Choroid plexus epithelial cell (primary cell): ENCODE measurements around the gene PHAX.
A peak's percentile ranks its signal among the peaks of the same experiment; 100 is the strongest.

Experiments used
- DNase-seq: peaks from one replicate; pipeline ENCODE4 v3.0.0-alpha.2; 2010; ENCODE audit warnings: low read depth
- H3K4me3 ChIP-seq: 2 replicates; pipeline ENCODE4 v1.5.1; 2011; ENCODE audit warnings: low read depth, mild to moderate bottlenecking, control low read depth, low read length, moderate library complexity
- CTCF ChIP-seq: conservative IDR thresholded peaks from 2 replicates; pipeline ENCODE4 v1.5.1; 2011; ENCODE audit warnings: low read depth, mild to moderate bottlenecking, control low read depth, inconsistent platforms, low read length, moderate library complexity

The PHAX gene

DNA sequence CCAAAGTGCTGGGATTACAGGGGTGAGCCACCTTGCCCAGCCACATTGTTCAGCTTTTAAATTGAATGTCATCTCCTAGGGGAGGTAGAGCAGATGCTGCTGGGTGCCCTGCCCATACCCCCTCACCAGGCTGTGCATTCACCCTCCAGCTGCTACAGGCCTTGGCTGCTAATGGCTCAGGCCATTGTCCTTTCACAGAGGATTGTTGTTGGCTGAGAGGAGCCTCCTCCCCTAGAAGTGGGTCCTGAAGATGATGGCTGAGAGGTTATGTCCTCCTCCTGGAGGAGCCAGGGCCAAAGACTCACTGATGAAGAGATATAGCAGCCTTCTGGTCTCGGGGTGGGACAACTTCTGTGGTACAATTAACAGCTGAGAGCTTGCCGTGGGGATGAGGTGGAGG is 74.6 kb downstream of the PHAX start:
- no peak for DNase-seq
- TF ChIP-seq CTCF = no peak
- H3K4me3 ChIP-seq = no peak overlapping the region

DNA sequence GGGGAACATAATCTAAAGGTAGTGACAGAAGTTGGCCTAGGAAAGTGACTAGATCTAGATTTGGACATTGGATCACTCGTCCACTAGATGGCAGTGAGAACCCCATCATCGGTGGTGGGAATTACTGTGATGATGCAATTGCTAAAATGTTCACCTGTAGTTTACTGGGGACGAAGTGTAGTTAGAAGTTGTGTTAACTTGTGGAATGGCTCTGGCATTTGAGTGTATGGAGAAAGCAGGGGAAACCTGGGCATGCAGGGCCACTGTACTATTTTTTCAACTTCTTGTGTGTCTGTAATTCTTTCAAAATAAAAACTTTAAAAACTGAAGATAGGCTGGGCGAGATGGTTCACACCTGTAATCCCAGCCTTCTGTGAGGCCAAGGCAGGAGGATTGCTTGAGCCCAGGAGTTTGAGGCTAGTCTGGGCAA is 75.5 kb downstream of the PHAX start:
- DNase-seq = peak; percentile 76
- H3K4me3 ChIP-seq = no peak overlapping the region

More for the DNA sequence above, 75.5 kb downstream of the PHAX start:
- peak; percentile 87 for TF ChIP-seq CTCF
